Kidney (tissue), 14 donors: Measurements from ENCODE around the gene ATP1A1. TPM values are rescaled to one million over a fixed set of nuclear protein-coding genes. Genes with fewer than 3 reads are reported as not detected.

ENCODE experiments used
- DNase-seq, 5 donors: peaks; one replicate each; pipeline ENCODE4 v3.0.0-alpha.2; 2013 to 2020
- FAIRE-seq: peaks from 2 replicates; lab custom pipeline; 2012; peaks lifted over from hg19 to GRCh38; lab: Jason Lieb, UNC
- H3K27ac ChIP-seq, 2 donors: one replicate each; pipeline ENCODE4 v1.7.0; 2013; ENCODE audit warnings: low read depth in 2 of 2, low read length in 2 of 2, inconsistent platforms in 1 of 2
- H3K27me3 ChIP-seq: one replicate; pipeline ENCODE4 v1.7.1; 2013; ENCODE audit warnings: low read length, inconsistent platforms; ENCODE audit not compliant: control insufficient read depth, insufficient read depth
- H3K36me3 ChIP-seq, 3 donors: one replicate each; pipeline versions ENCODE4 v1.7.0 to v1.7.1; 2013; ENCODE audit warnings: low read length in 3 of 3, control low read depth in 1 of 3, inconsistent platforms in 1 of 3; ENCODE audit not compliant: insufficient read depth in 3 of 3, control insufficient read depth in 2 of 3
- H3K4me1 ChIP-seq, 3 donors: one replicate each; pipeline versions ENCODE4 v1.7.0 to v1.7.1; 2013; ENCODE audit warnings: low read length in 3 of 3, inconsistent platforms in 1 of 3, low read depth in 1 of 3; ENCODE audit not compliant: control insufficient read depth in 2 of 3, insufficient read depth in 2 of 3
- H3K4me3 ChIP-seq, 3 donors: one replicate each; pipeline versions ENCODE4 v1.7.0 to v1.8.1; 2013; ENCODE audit warnings: low read length in 3 of 3, control low read depth in 1 of 3, inconsistent platforms in 1 of 3
- H3K9ac ChIP-seq, 3 donors: one replicate each; pipeline versions ENCODE4 v1.7.0 to v1.7.1; 2013; ENCODE audit warnings: low read length in 3 of 3, control low read depth in 1 of 3, inconsistent platforms in 1 of 3
- H3K9me3 ChIP-seq, 3 donors: one replicate each; pipeline versions ENCODE4 v1.7.0 to v1.7.1; 2013; ENCODE audit warnings: low read length in 3 of 3, control low read depth in 1 of 3, inconsistent platforms in 1 of 3; ENCODE audit not compliant: control insufficient read depth in 2 of 3, insufficient read depth in 1 of 3
- CTCF ChIP-seq: IDR thresholded peaks from 3 replicates; pipeline ENCODE4 v1.5.1; 2012; ENCODE audit warnings: mild to moderate bottlenecking, moderate library complexity, borderline replicate concordance; ENCODE audit not compliant: insufficient read depth; ENCODE audit errors: extremely low read depth
- intact Hi-C: fragments of 100-400 bp; cut with DNase I; formaldehyde crosslinking; loops from one replicate; pipeline ENCODE4 v1.11.1; 2022
- polyA plus RNA-seq: library from polyadenylated mRNA; stranded (reverse); fragments of 350-450 nt; fragmentation: Illumina TruSeq; extraction: RNeasy Lipid Tissue Mini Kit (QIAGEN cat#74804); gene quantifications from one replicate; pipeline ENCODE4 v1.2.3, GENCODE V29; 2014; ENCODE audit warnings: low read depth, low replicate concordance; ENCODE audit not compliant: insufficient read depth
- total RNA-seq: library from RNA; stranded (reverse); fragmentation: NEBNext Ultra II Directional; extraction: Animal tissue kit (Norgen Biotek cat#: 25700); gene quantifications from one replicate; pipeline ENCODE4 v1.2.1, GENCODE V29; 2021
- donor health status: control.
- donor health status: control.
- donor health status: control.
- donor health status: control.
- donor health status: control.
- donor health status: DM: yes; HTN: yes; CAD: no.
- donor health status: Normal renal cell carcinoma (clear cell type).

Gene ATP1A1
- total and polyA plus RNA-seq, 2 donors from 2014 or later: 1,218 to 2,241 TPM

- peaks cover 2 to 65% (median 29%) of the 10 kb centered on the region in 3 donors for H3K4me1 ChIP-seq
- no peaks in the 10 kb centered on the region for H3K9me3 ChIP-seq
- peaks cover 0 to 16% (median 10%) of the 10 kb centered on the region in 3 donors for H3K36me3 ChIP-seq
- H3K27ac ChIP-seq: peak overlapping the region; percentile 70 to 96
- no peak for DNase-seq
- TF ChIP-seq CTCF: no peak
- no peak for FAIRE-seq
- H3K4me3 ChIP-seq: peak overlapping the region in 2 of 3 donors; percentile 20 to 95
- H3K9ac ChIP-seq: peak overlapping the region in 2 of 3 donors; percentile 25 to 96
- intact Hi-C loops: no loop called here
- no peaks in the 10 kb centered on the region for H3K27me3 ChIP-seq
Measured at GRCh38 chr1:116379674-116380498, 6.8 kb downstream of the ATP1A1 start.

- Histone ChIP-seq H3K27ac (peak overlapping the region; percentile 70 to 96), H3K9ac (peak overlapping the region in 1 of 3 donors; percentile 96), H3K9me3 (no peaks in the 10 kb centered on the region), H3K36me3 (peaks cover 0 to 16% (median 16%) of the 10 kb centered on the region in 3 donors), H3K27me3 (no peaks in the 10 kb centered on the region), H3K4me3 (peak overlapping the region in 1 of 3 donors; percentile 95), H3K4me1 (peaks cover 2 to 58% (median 25%) of the 10 kb centered on the region in 3 donors)
- no peak for TF ChIP-seq CTCF
- no peak for DNase-seq
- intact Hi-C loops: no loop called here
- no peak for FAIRE-seq
Measured at GRCh38 chr1:116380499-116381242, 7.6 kb downstream of the ATP1A1 start.

- Histone ChIP-seq H3K4me3 (peak overlapping the region in 1 of 3 donors; percentile 19), H3K27ac (peak overlapping the region; percentile 6 to 7), H3K36me3 (peaks cover 4 to 29% (median 18%) of the 10 kb centered on the region in 3 donors), H3K4me1 (peaks cover 2 to 45% (median 22%) of the 10 kb centered on the region in 3 donors), H3K27me3 (no peaks in the 10 kb centered on the region), H3K9ac (peak overlapping the region in 2 of 3 donors; percentile 15 to 22), H3K9me3 (no peaks in the 10 kb centered on the region)
- no peak for TF ChIP-seq CTCF
- FAIRE-seq (no peak), DNase-seq (no peak)
- intact Hi-C loops: no loop called here
Measured at GRCh38 chr1:116382321-116382720, 9.3 kb downstream of the ATP1A1 start.
